ENCODE results near the gene ELMOD3. TPM values are rescaled to one million over a fixed set of nuclear protein-coding genes. Genes with fewer than 3 reads are reported as not detected.

ELMOD3 gene
- total RNA-seq, 1 experiment from 2014 or later = 22.3 TPM

- peaks cover 21% of the 10 kb centered on the region for H3K4me1 ChIP-seq (replicated peaks)
- DNase-seq (ENCODE audit: low read depth in 1 of 2, low spot score in 2 of 2) = no peak
- H3K4me3 ChIP-seq = no peak overlapping the region
- H3K36me3 ChIP-seq = no peaks in the 10 kb centered on the region
- no peaks in the 10 kb centered on the region for H3K9me3 ChIP-seq (replicated peaks)
- H3K27me3 ChIP-seq (replicated peaks) = no peaks in the 10 kb centered on the region
- no peak overlapping the region for H3K27ac ChIP-seq
Measured at GRCh38 chr2:85421260-85422071, 66.9 kb downstream of the ELMOD3 start.

DNA sequence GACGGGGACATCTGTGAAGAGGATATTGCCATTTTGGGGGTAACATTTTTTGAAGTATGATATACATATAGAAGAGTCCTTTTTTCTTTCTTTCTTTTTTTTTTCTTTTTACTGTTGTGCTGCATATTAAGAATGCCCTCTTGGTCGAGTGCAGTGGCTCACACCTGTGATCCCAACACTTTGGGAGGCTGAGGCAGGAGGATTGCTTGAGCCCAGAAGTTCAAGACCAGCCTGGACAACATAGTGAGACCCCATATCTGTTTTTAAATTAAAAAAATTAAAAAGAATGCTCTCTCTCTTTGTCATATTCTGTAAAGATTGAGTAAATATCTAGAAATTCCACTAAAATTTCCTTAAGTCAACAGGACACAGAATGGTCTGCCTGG, 67.5 kb downstream of the ELMOD3 start:
- no peaks in the 10 kb centered on the region for H3K9me3 ChIP-seq (replicated peaks)
- H3K36me3 ChIP-seq = no peaks in the 10 kb centered on the region
- no peak overlapping the region for H3K27ac ChIP-seq
- H3K4me1 ChIP-seq (replicated peaks) = peaks cover 21% of the 10 kb centered on the region
- H3K27me3 ChIP-seq (replicated peaks) = no peaks in the 10 kb centered on the region
- no peak overlapping the region for H3K4me3 ChIP-seq
- no peak for DNase-seq (ENCODE audit: low read depth in 1 of 2, low spot score in 2 of 2)

DNA sequence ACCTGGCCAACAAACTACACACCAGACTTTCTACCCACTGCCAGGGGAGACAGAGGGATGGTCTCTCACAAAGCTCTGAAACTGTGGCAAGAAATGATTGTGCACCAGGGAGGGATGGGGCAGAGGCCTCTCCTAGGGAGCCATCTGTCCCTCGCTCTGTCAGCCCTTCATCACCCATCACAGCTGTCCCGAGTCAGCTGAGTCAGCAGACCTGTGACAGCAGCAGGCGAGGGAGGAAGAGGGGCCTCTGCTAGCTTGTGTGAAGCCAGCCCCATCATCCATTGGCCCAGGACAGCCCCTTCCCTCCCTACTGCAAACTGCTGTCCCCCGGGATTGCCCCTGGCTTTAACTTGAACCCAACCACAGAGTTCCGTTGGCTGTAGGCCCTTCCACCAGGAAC, 69.0 kb downstream of the ELMOD3 start:
- Histone ChIP-seq H3K4me1 (replicated peaks) (peaks cover 16% of the 10 kb centered on the region), H3K27ac (no peak overlapping the region), H3K27me3 (replicated peaks) (no peaks in the 10 kb centered on the region), H3K36me3 (no peaks in the 10 kb centered on the region), H3K9me3 (replicated peaks) (no peaks in the 10 kb centered on the region), H3K4me3 (no peak overlapping the region)
- DNase-seq (ENCODE audit: low read depth in 1 of 2, low spot score in 2 of 2) = no peak

- H3K27me3 ChIP-seq (replicated peaks) = no peaks in the 10 kb centered on the region
- no peak for DNase-seq (ENCODE audit: low read depth in 1 of 2, low spot score in 2 of 2)
- H3K4me1 ChIP-seq (replicated peaks) = peaks cover 5% of the 10 kb centered on the region
- no peaks in the 10 kb centered on the region for H3K36me3 ChIP-seq
- no peaks in the 10 kb centered on the region; the same call in 1 of the 2 replicates for H3K9me3 ChIP-seq (replicated peaks)
- H3K4me3 ChIP-seq = no peak overlapping the region
- no peak overlapping the region for H3K27ac ChIP-seq
Measured at GRCh38 chr2:85425588-85425987, 71.0 kb downstream of the ELMOD3 start.

GRCh38 chr2:85427300-85427835, 72.8 kb downstream of the ELMOD3 start:
- Histone ChIP-seq H3K36me3 (no peaks in the 10 kb centered on the region), H3K4me3 (no peak overlapping the region), H3K27ac (no peak overlapping the region), H3K9me3 (replicated peaks) (no peaks in the 10 kb centered on the region; the same call in 1 of the 2 replicates), H3K4me1 (replicated peaks) (no peaks in the 10 kb centered on the region), H3K27me3 (replicated peaks) (no peaks in the 10 kb centered on the region)
- no peak for DNase-seq (ENCODE audit: low read depth in 1 of 2, low spot score in 2 of 2)

DNA sequence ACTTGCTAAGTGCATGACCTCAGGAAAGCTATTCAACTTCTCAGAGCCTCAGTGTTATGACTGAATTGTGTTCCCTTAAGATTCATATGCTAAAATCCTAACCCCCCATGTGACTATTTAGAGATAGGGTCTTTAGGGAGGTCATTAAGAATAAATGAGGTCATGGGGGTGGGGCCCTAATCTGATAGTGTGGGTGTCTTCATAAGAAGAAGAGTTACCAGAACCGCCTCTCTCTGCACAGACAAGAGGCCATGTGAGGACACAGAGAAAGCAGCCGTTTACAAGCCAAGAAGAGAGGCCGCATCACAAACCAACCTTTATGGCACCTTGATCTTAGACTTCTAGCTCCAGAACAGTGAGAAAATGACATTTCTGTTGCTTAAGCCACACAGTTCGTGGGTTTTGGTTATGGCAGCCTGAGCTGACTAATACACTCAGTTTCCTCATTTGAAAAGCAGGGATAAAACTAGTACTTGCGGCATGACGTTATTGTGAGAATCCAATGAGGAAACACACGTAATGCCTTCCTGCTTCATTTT, 73.8 kb downstream of the ELMOD3 start:
- Histone ChIP-seq H3K4me3 (no peak overlapping the region), H3K36me3 (no peaks in the 10 kb centered on the region), H3K9me3 (replicated peaks) (no peaks in the 10 kb centered on the region; the same call in 1 of the 2 replicates), H3K27ac (no peak overlapping the region), H3K4me1 (replicated peaks) (no peaks in the 10 kb centered on the region), H3K27me3 (replicated peaks) (no peaks in the 10 kb centered on the region)
- no peak for DNase-seq (ENCODE audit: low read depth in 1 of 2, low spot score in 2 of 2)

- Histone ChIP-seq H3K9me3 (replicated peaks) (no peaks in the 10 kb centered on the region; the same call in 1 of the 2 replicates), H3K36me3 (no peaks in the 10 kb centered on the region), H3K4me3 (no peak overlapping the region), H3K27ac (no peak overlapping the region), H3K4me1 (replicated peaks) (no peaks in the 10 kb centered on the region), H3K27me3 (replicated peaks) (no peaks in the 10 kb centered on the region)
- DNase-seq (ENCODE audit: low read depth in 1 of 2, low spot score in 2 of 2) = no peak
Measured at GRCh38 chr2:85429213-85429923, 74.8 kb downstream of the ELMOD3 start.

DNA sequence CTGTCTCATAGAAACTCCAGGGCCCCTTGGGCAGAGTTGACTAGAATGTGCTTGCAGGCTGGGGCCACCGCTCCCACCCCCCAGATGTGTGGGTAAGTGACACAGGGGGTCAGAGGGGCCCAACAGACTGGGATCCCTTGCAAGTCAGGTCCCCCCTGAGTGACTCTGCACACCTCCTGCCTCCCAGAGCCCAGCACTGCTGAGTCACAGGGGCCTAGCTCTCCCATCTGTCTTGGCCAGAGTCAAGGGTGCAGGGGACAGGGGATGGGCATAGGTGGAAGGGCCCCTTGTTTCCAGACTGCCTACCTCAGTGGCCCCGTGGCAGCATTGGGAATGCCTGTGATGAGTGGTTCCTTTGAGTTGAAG, 75.3 kb downstream of the ELMOD3 start:
- DNase-seq (ENCODE audit: low read depth in 1 of 2, low spot score in 2 of 2) = no peak
- Histone ChIP-seq H3K4me3 (no peak overlapping the region), H3K36me3 (no peaks in the 10 kb centered on the region), H3K4me1 (replicated peaks) (no peaks in the 10 kb centered on the region), H3K27ac (no peak overlapping the region), H3K9me3 (replicated peaks) (no peaks in the 10 kb centered on the region; the same call in 1 of the 2 replicates), H3K27me3 (replicated peaks) (no peaks in the 10 kb centered on the region)

DNA sequence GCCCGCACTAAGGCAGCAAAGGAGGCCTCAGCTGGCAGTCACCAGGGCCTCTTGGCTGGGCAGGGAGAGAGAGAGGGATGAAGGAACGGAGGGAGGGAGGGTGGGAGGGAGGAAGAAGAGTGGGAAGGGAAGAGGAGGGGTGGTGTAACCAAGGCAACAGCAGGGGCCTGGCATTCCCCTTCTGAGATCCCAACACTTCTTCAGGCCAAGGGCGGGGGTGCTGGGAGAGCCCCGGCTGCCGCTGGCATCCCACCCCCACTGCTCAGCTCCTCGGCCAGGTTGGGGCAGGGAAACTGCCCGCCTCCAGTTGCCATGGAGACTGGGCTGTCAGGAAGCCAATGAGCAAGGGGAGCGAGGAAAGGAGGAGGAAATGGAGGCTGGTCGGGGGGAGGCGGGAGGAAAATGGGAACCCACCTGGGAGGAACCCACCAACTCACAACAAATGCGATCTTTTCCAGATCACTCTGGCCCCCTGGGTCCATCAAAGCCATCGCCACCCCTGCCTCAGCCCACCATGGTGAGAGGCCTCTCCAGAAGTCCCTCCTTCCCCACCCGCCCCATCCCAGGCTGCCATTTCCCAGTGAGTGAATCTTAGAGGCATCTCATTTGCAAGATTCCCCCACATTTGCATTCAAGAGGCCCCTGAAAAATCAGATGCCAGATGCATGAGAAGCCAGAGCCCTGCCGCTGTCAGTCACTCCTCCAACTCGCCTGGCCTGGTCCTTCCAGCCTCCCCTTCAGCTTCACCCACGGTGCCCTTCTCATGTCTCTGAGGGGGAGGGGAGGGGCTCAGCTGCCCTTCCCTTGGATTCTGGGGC, 76.4 kb downstream of the ELMOD3 start:
- DNase-seq (ENCODE audit: low read depth in 1 of 2, low spot score in 2 of 2) = no peak
- no peaks in the 10 kb centered on the region; the same call in 1 of the 2 replicates for H3K9me3 ChIP-seq (replicated peaks)
- no peaks in the 10 kb centered on the region for H3K4me1 ChIP-seq (replicated peaks)
- H3K36me3 ChIP-seq = no peaks in the 10 kb centered on the region
- no peak overlapping the region for H3K27ac ChIP-seq
- H3K4me3 ChIP-seq = no peak overlapping the region
- H3K27me3 ChIP-seq (replicated peaks) = no peaks in the 10 kb centered on the region

DNA sequence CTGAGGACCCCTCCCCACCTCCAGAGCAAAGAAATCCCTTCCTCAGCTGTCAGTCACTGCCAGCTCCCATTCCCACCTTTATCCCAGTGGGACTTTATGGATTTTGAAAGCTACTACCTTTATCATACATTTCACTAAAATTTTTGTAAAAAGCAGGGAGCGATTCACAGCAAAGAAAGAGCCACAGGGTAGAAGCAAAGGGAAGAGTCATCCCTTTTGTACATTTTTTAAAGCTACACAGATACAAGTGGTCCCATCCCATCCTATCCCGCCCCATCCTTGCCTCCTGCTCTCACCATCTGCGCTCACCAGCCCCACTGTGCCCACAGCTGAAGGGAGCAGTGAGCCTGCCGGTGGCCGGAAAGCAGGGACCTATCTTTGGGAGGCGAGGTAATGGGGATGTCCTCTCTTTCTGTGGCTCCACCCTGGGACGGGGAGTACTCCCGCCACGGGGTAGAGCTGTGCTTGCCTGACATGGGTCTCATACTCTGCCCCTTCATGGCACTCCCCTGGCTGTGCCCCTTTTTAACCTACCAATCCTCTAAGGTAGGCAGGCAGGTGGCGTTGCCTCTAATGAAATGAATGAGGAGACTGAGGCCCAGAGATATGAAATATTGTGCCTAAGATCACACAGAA, 77.1 kb downstream of the ELMOD3 start:
- no peak for DNase-seq (ENCODE audit: low read depth in 1 of 2, low spot score in 2 of 2)
- no peaks in the 10 kb centered on the region; the same call in 1 of the 2 replicates for H3K4me1 ChIP-seq (replicated peaks)
- H3K4me3 ChIP-seq = no peak overlapping the region
- no peaks in the 10 kb centered on the region; the same call in 1 of the 2 replicates for H3K9me3 ChIP-seq (replicated peaks)
- no peak overlapping the region for H3K27ac ChIP-seq
- H3K27me3 ChIP-seq (replicated peaks) = no peaks in the 10 kb centered on the region
- H3K36me3 ChIP-seq = no peaks in the 10 kb centered on the region

- DNase-seq (ENCODE audit: low read depth in 1 of 2, low spot score in 2 of 2) = no peak
- Histone ChIP-seq H3K36me3 (no peaks in the 10 kb centered on the region), H3K4me3 (no peak overlapping the region), H3K27ac (no peak overlapping the region), H3K4me1 (replicated peaks) (peaks cover 17% of the 10 kb centered on the region), H3K9me3 (replicated peaks) (no peaks in the 10 kb centered on the region; the same call in 1 of the 2 replicates), H3K27me3 (replicated peaks) (no peaks in the 10 kb centered on the region)
Measured at GRCh38 chr2:85433511-85434089, 79.0 kb downstream of the ELMOD3 start.

GRCh38 chr2:85434696-85435095, 80.1 kb downstream of the ELMOD3 start:
- no peaks in the 10 kb centered on the region for H3K27me3 ChIP-seq (replicated peaks)
- H3K27ac ChIP-seq = no peak overlapping the region
- no peak overlapping the region for H3K4me3 ChIP-seq
- DNase-seq (ENCODE audit: low read depth in 1 of 2, low spot score in 2 of 2) = no peak
- peaks cover 17% of the 10 kb centered on the region for H3K4me1 ChIP-seq (replicated peaks)
- H3K36me3 ChIP-seq = no peaks in the 10 kb centered on the region
- no peaks in the 10 kb centered on the region for H3K9me3 ChIP-seq (replicated peaks)
